NB4 (cell line): Measurements from ENCODE around the gene NT5C.

ENCODE experiments used
- POLR2A ChIP-seq: IDR thresholded peaks from 2 replicates; pipeline ENCODE4 v1.6.1; 2011; ENCODE audit warnings: mild to moderate bottlenecking; ENCODE audit not compliant: insufficient read length; ENCODE audit errors: extremely low read depth
- TF ChIP-seq, protein P1 (sequence below): IDR thresholded peaks from one replicate; pipeline ENCODE4 v1.5.1; 2012; ENCODE audit warnings: low read depth, low read length
- TF ChIP-seq, protein P2 (sequence below): IDR thresholded peaks from 2 replicates; pipeline ENCODE4 v1.6.1; 2011; ENCODE audit warnings: low read depth, low read length

DNA sequence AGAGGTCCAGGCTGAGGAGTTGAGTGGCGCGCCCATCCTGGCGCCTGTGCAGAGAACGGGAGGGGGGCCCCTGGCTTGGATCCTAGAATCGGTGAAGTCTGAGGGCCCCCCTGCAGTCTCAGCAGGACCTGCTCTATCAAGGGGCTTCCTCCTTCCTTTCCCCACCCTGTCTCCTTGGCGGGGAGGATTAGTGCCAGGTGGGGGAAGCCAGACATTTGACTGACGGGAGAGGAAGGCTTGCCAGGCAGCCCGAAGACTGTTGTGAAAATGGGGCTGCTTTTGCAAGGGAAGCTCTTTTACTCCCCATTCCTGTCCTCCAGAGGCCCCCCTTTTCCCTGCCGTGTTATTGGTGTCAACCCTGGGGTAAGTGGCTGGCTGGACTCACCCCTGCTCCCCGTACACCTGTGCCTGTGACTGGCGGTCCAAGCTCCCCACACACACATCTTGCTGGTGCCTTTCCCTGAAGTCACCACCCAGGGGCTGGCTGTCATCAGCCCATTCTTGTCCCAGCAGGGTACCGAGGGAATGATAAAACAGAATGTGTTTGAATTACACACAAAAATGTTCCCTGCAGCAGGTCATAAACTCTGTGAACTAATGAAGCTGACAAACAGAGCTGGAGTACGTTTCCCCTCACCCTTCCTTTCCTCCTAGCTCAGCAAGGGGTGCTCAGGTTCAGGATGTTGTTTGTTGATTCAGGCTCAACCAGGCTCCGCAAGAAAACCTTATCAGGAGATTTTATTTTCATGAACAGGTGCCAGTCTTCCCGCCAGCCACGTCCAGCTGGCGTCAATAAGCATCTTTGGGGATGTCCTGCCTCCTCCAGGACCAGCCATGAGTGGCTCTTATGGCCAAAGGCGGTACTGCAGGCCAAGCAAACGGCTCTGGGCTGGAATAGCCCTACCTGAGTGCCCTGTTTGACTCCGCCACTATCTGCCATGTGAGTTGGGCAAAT, 26.1 kb downstream of the NT5C start:
- TF ChIP-seq, protein P1, sequence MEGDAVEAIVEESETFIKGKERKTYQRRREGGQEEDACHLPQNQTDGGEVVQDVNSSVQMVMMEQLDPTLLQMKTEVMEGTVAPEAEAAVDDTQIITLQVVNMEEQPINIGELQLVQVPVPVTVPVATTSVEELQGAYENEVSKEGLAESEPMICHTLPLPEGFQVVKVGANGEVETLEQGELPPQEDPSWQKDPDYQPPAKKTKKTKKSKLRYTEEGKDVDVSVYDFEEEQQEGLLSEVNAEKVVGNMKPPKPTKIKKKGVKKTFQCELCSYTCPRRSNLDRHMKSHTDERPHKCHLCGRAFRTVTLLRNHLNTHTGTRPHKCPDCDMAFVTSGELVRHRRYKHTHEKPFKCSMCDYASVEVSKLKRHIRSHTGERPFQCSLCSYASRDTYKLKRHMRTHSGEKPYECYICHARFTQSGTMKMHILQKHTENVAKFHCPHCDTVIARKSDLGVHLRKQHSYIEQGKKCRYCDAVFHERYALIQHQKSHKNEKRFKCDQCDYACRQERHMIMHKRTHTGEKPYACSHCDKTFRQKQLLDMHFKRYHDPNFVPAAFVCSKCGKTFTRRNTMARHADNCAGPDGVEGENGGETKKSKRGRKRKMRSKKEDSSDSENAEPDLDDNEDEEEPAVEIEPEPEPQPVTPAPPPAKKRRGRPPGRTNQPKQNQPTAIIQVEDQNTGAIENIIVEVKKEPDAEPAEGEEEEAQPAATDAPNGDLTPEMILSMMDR, result peak; percentile 77
- TF ChIP-seq, protein P2, sequence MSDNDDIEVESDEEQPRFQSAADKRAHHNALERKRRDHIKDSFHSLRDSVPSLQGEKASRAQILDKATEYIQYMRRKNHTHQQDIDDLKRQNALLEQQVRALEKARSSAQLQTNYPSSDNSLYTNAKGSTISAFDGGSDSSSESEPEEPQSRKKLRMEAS, result no peak
- TF ChIP-seq POLR2A, result no peak
